Mesenchymal stem cell (in vitro differentiated cells and primary cell): Measurements from ENCODE around the gene SYNJ1.

Source experiments
- DNase-seq: peaks from one replicate; pipeline ENCODE4 v3.0.0-alpha.2; 2013
- H2AFZ ChIP-seq: one replicate; pipeline ENCODE4 v1.6.1; 2013; ENCODE audit warnings: low read depth, mild to moderate bottlenecking, control low read depth, inconsistent platforms, low read length, moderate library complexity
- H2AK5ac ChIP-seq: 2 replicates; pipeline ENCODE4 v1.6.1; 2013; ENCODE audit warnings: low read length, moderate library complexity, mild to moderate bottlenecking, inconsistent platforms; ENCODE audit not compliant: severe bottlenecking
- H2BK120ac ChIP-seq: one replicate; pipeline ENCODE4 v1.6.1; 2013; ENCODE audit warnings: low read depth, mild to moderate bottlenecking, inconsistent platforms, low read length, moderate library complexity
- H2BK12ac ChIP-seq, 2 experiments: one replicate each; pipeline ENCODE4 v1.6.1; 2013; ENCODE audit warnings: inconsistent platforms in 2 of 2, low read length in 2 of 2, mild to moderate bottlenecking in 2 of 2, moderate library complexity in 2 of 2, control low read depth in 1 of 2
- H2BK15ac ChIP-seq: one replicate; pipeline ENCODE4 v1.6.1; 2013; ENCODE audit warnings: mild to moderate bottlenecking, low read depth, inconsistent platforms; ENCODE audit not compliant: poor library complexity, severe bottlenecking
- H2BK5ac ChIP-seq: 2 replicates; pipeline ENCODE4 v1.6.1; 2013; ENCODE audit warnings: low read depth, mild to moderate bottlenecking, low read length, control low read depth, inconsistent platforms; ENCODE audit not compliant: poor library complexity, severe bottlenecking
- H3K14ac ChIP-seq, 2 experiments: one replicate each; pipeline ENCODE4 v1.6.1; 2013; ENCODE audit warnings: inconsistent platforms in 2 of 2, low read length in 2 of 2, control low read depth in 1 of 2, mild to moderate bottlenecking in 1 of 2, moderate library complexity in 1 of 2
- H3K18ac ChIP-seq, 2 experiments: one replicate each; pipeline ENCODE4 v1.6.1; 2013; ENCODE audit warnings: inconsistent platforms in 2 of 2, low read length in 2 of 2, control low read depth in 1 of 2, low read depth in 1 of 2, mild to moderate bottlenecking in 1 of 2
- H3K23ac ChIP-seq, 2 experiments: one replicate each; pipeline ENCODE4 v1.6.1; 2013; ENCODE audit warnings: inconsistent platforms in 2 of 2, low read length in 2 of 2, mild to moderate bottlenecking in 2 of 2, moderate library complexity in 2 of 2, control low read depth in 1 of 2
- H3K27ac ChIP-seq: 2 replicates; pipeline ENCODE4 v1.5.1; 2013; ENCODE audit warnings: mild to moderate bottlenecking, moderate library complexity, low read length, control low read depth, inconsistent platforms; ENCODE audit not compliant: poor library complexity, severe bottlenecking
- H3K27me3 ChIP-seq, 2 experiments: 2 replicates each; pipeline versions ENCODE4 v1.6.1 to v1.7.0; 2013; ENCODE audit warnings: low read length in 2 of 2, mild to moderate bottlenecking in 2 of 2, moderate library complexity in 2 of 2, control low read depth in 1 of 2, inconsistent platforms in 1 of 2; ENCODE audit not compliant: control insufficient read depth in 1 of 2, insufficient read depth in 1 of 2
- H3K36me3 ChIP-seq, 2 experiments: 2 replicates each; pipeline versions ENCODE4 v1.6.1 to v1.7.0; 2013; ENCODE audit warnings: low read length in 2 of 2, control low read depth in 1 of 2, inconsistent platforms in 1 of 2, low read depth in 1 of 2, mild to moderate bottlenecking in 1 of 2; ENCODE audit not compliant: insufficient read depth in 2 of 2, control insufficient read depth in 1 of 2
- H3K4ac ChIP-seq, 2 experiments: one replicate each; pipeline ENCODE4 v1.6.1; 2013; ENCODE audit warnings: inconsistent platforms in 2 of 2, low read length in 2 of 2, mild to moderate bottlenecking in 2 of 2, moderate library complexity in 2 of 2, control low read depth in 1 of 2, low read depth in 1 of 2
- H3K4me1 ChIP-seq: 2 replicates; pipeline ENCODE4 v1.6.1; 2013; ENCODE audit warnings: low read depth, low read length, control low read depth; ENCODE audit not compliant: control insufficient read depth, insufficient read depth
- H3K4me2 ChIP-seq: 2 replicates; pipeline ENCODE4 v1.6.1; 2013; ENCODE audit warnings: low read length, mild to moderate bottlenecking, inconsistent platforms; ENCODE audit not compliant: poor library complexity, severe bottlenecking
- H3K4me3 ChIP-seq, 2 experiments: 2 replicates each; pipeline versions ENCODE4 v1.5.1 to v1.7.0; 2013; ENCODE audit warnings: low read length in 2 of 2, mild to moderate bottlenecking in 2 of 2, control low read depth in 1 of 2, low read depth in 1 of 2; ENCODE audit not compliant: insufficient read depth in 1 of 2
- H3K79me1 ChIP-seq: replicated peaks from 2 replicates; pipeline ENCODE4 v1.6.1; 2013; ENCODE audit warnings: mild to moderate bottlenecking, control low read depth, low read length, inconsistent platforms; ENCODE audit not compliant: poor library complexity, severe bottlenecking
- H3K9ac ChIP-seq: 2 replicates; pipeline ENCODE4 v1.7.0; 2013; ENCODE audit warnings: mild to moderate bottlenecking, low read length, moderate library complexity
- H3K9me3 ChIP-seq: 2 replicates; pipeline ENCODE4 v1.7.0; 2013; ENCODE audit warnings: mild to moderate bottlenecking, low read length; ENCODE audit not compliant: control insufficient read depth
- H4K8ac ChIP-seq: one replicate; pipeline ENCODE4 v1.6.1; 2013; ENCODE audit warnings: inconsistent platforms, mild to moderate bottlenecking, low read length, moderate library complexity
- H4K91ac ChIP-seq: one replicate; pipeline ENCODE4 v1.6.1; 2013; ENCODE audit warnings: mild to moderate bottlenecking, low read length, inconsistent platforms
- WGBS: methylation state at CpG from one replicate; pipeline ENCODE4 v1.1.7; 2013; ENCODE audit warnings: mixed read lengths; 5-methylcytosine and 5-hydroxymethylcytosine counted together

SYNJ1 gene

DNA sequence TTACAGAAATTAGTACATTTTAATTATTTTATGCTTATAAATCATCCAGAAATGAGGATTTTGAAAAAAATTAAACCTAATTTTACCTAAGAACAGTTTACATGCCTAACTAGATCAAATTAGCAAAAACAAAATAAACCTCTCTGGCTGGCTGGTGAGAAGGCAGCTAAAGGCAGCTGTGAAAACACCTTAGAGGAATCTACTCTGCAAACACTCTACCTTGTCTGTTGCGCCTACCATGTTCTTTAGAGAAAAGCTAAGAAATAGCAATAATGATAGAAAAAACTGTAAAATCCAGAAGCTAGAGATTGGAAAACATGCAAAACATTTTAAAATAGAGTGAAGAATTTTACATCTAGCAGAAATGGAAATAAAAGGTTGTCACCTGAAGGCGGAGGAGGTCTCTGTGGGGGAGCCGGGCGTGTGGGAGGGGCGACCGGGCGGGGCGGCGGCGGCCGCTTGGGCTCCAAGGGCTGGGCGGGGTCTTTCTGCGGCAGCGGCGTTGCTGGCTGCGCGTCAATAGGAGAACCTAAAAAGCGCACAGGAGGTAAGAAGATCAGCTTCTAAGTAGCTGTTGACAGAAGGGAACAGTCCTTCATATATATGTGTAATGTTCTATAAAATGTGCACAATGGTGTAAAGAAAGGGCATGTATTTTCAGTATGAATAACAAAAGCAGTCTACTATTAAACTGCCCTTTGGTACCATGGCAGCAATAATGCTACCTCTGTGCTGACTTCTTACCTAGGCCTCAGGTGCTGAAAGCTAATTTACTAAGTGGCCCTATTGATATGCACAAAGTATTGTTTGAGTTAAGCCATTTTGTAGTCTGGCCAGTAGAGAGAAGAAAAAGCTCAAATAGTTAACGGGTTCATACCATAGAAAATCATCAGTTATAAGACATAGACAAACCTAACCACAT lies 82.3 kb downstream of the SYNJ1 start:
- Histone ChIP-seq H2BK12ac (no peak overlapping the region), H3K18ac (no peak overlapping the region), H3K14ac (no peak overlapping the region), H2AFZ (no peak overlapping the region), H3K9ac (no peak overlapping the region), H4K91ac (no peak overlapping the region), H3K27me3 (no peaks in the 10 kb centered on the region), H3K79me1 (no peaks in the 10 kb centered on the region), H3K4me3 (no peak overlapping the region), H2BK15ac (no peak overlapping the region), H3K9me3 (no peaks in the 10 kb centered on the region), H3K36me3 (peaks cover 9 to 80% of the 10 kb centered on the region in 2 experiments), H3K27ac (no peak overlapping the region), H3K4me1 (peaks cover 2% of the 10 kb centered on the region), H3K4ac (no peak overlapping the region), H2BK5ac (no peak overlapping the region), H3K4me2 (no peak overlapping the region), H3K23ac (no peak overlapping the region), H2BK120ac (no peak overlapping the region), H2AK5ac (no peak overlapping the region), H4K8ac (no peak overlapping the region)
- DNase-seq = no peak
- 70% methylated on average over 16 of the region's 19 CpGs for WGBS

DNA sequence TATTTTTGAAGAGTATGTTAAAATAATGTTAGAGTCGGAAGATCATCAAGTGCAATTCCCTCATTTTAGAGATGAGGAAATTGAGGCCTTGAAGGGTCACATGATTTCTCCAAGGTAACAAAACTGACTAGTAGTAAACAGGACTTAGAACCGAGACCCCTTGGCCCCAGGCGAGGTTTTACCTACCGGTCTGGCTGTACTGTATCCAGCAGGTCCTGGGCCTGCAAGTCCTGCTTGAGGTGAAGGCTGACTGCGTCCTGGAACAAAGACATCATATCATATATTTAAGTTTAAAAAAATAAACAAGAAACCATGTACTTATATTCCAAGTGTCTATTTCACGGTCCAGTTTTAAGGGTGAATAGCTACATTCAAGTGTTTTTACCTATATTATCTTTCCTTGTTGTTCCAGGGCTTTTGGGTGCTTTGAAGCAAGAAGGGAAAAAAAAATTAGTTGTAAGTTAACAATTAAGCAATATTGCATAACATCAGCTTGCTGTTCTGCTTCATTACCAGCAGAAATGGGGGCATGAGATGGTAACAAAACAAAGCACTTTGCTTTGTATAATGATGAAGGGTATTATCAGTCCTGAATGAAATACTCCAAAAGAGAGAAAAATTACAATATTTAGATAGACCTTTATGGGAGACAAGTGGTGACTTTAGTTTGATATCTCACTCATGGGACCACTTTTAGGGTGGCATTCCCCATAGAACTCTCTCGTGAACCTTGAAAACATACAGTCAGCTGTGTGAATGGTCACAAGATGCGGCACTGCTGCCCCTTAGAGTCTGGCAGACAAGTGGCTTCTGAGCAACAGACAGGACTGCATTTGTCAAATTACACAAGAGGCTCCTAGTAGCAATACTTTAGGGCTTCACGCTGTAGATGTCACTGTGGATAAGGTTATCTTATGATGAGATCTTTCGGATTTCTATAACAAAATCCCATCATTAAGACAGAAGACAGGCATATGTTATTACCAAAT lies 85.8 kb downstream of the SYNJ1 start:
- no peak overlapping the region for H3K23ac ChIP-seq
- no peaks in the 10 kb centered on the region for H3K79me1 ChIP-seq
- H2BK12ac ChIP-seq = no peak overlapping the region
- peaks cover 2% of the 10 kb centered on the region for H3K4me1 ChIP-seq
- no peak overlapping the region for H3K14ac ChIP-seq
- no peak overlapping the region for H3K4me3 ChIP-seq
- no peak overlapping the region for H2BK120ac ChIP-seq
- 74% methylated on average over 7 of the region's 10 CpGs for WGBS
- no peaks in the 10 kb centered on the region for H3K9me3 ChIP-seq
- H3K27me3 ChIP-seq = no peaks in the 10 kb centered on the region
- H4K91ac ChIP-seq = no peak overlapping the region
- no peak overlapping the region for H3K4me2 ChIP-seq
- H3K9ac ChIP-seq = no peak overlapping the region
- H2AK5ac ChIP-seq = no peak overlapping the region
- H3K36me3 ChIP-seq = peaks cover 27 to 78% of the 10 kb centered on the region in 2 experiments
- no peak for DNase-seq
- no peak overlapping the region for H4K8ac ChIP-seq
- H3K27ac ChIP-seq = no peak overlapping the region
- H2BK15ac ChIP-seq = no peak overlapping the region
- H3K4ac ChIP-seq = no peak overlapping the region
- no peak overlapping the region for H3K18ac ChIP-seq
- H2AFZ ChIP-seq = no peak overlapping the region
- no peak overlapping the region for H2BK5ac ChIP-seq

DNA sequence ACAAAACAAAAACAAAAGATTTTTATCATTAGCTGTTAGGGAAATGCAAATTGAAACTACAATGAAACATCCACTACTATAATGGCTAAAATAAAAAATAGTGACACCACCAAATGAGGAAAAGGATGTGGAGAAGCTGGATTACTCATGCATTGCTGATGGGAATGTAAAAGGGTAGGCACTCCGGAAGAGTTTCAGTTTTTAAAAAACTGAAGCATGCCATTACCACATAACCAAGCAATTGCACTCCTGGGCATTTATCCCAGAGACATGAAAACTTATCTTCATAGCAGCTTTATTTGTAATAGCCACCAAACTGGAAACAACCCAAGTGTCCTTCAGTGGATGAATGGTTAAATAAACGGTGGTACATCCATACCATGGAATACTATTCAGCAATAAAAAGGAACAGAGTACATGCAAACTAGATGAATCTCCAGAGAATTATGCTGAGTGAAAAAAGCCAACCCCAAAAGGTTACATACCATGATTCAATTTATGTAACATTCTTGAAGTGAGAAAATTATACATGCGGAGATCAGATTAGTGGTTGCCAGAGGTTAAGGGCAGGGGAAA lies 101.1 kb downstream of the SYNJ1 start:
- no peak overlapping the region for H2AFZ ChIP-seq
- H3K79me1 ChIP-seq = no peaks in the 10 kb centered on the region
- H2BK15ac ChIP-seq = no peak overlapping the region
- H2BK120ac ChIP-seq = no peak overlapping the region
- H2AK5ac ChIP-seq = no peak overlapping the region
- H3K4me1 ChIP-seq = no peaks in the 10 kb centered on the region
- H4K91ac ChIP-seq = no peak overlapping the region
- no peak overlapping the region for H3K4ac ChIP-seq
- H3K18ac ChIP-seq = no peak overlapping the region
- no peak overlapping the region for H3K9ac ChIP-seq
- no peak overlapping the region for H3K4me3 ChIP-seq
- no peak overlapping the region for H3K23ac ChIP-seq
- WGBS = 100% methylated on average over 2 of the region's 3 CpGs
- H3K14ac ChIP-seq = no peak overlapping the region
- H3K27me3 ChIP-seq = no peaks in the 10 kb centered on the region
- no peak overlapping the region for H3K27ac ChIP-seq
- peaks cover 5% of the 10 kb centered on the region for H3K9me3 ChIP-seq
- H3K36me3 ChIP-seq = peaks cover 6 to 22% of the 10 kb centered on the region in 2 experiments
- H4K8ac ChIP-seq = no peak overlapping the region
- no peak overlapping the region for H2BK5ac ChIP-seq
- no peak overlapping the region for H3K4me2 ChIP-seq
- no peak for DNase-seq
- H2BK12ac ChIP-seq = no peak overlapping the region
